ENCODE measurements around the gene DVL2. TPM values are rescaled to one million over a fixed set of nuclear protein-coding genes. Genes with fewer than 3 reads are reported as not detected.
A peak's percentile ranks its signal among the peaks of the same experiment; 100 is the strongest.

DVL2 gene
- total and polyA plus RNA-seq, 4 donors, result 3.4 to 24.5 (median 11.3) TPM

DNA sequence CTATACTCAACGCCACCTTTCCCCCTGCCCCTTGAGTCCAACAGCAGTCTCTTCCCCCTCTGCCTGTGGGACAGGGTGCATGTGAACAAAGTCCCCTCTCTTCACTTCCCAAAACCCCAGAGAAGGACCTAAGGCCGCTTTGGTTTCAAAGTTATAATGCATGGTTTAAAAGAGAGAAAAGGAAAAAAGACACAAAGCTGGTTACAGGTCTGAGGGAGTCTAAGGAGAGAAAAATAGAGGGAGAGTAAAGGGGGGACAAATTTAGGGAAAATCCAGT is 9.1 kb upstream of the DVL2 start:
- peaks cover 3 to 32% (median 20%) of the 10 kb centered on the region in 4 donors for H3K36me3 ChIP-seq (ENCODE audit: control insufficient read depth in 4 of 4, insufficient read depth in 3 of 4, low read depth in 1 of 4, low read length in 3 of 4)

DNA sequence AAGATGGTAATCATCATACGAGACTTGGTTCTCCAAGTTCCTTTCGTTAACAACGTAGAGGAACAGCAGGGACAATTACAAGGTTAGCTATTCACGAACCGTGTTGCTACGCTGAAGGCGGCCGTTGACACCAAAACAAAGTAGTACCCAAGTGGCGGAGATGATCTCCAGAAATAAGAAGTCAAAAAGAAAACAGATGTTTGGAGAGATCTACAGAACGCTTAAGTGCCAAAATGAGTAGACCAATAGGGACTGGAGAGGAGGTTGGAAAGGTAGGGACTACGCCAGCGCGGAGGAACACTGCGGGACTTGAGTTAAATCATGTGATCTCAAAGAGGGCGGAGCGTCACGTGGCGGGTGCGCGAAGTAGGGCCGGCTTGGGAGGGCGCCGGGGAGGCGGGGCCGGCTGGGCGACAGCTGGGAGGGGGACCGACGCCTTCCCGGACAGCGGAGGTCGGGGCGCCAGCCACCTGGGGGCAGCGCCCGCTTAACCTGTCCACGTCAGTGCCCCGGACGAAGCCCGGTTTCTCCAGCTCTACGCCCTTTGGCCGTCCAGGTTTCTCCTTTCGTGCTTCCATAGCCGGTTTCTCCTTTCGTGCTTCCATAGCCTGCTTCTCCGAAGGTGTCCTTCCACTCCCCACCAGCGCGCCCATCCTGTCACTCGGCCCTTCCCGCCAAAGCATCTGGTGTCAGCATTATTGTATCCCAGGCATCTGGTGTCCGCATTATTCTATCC is 8.6 kb upstream of the DVL2 start:
- Histone ChIP-seq H3K27me3 (ENCODE audit: control insufficient read depth in 4 of 4, insufficient read depth in 4 of 4, low read length in 3 of 4) (no peaks in the 10 kb centered on the region), H3K9ac (ENCODE audit: low read depth in 1 of 2, low read length in 2 of 2) (peak overlapping the region; percentile 90), H3K27ac (ENCODE audit: low read depth in 1 of 2, low read length in 2 of 2) (peak overlapping the region; percentile 98 to 99), H3K4me1 (ENCODE audit: control insufficient read depth in 4 of 4, insufficient read depth in 4 of 4, low read length in 3 of 4) (peaks cover 2 to 31% (median 25%) of the 10 kb centered on the region in 4 donors), H3K4me3 (ENCODE audit: low read depth in 1 of 3, low read length in 3 of 3) (peak overlapping the region; percentile 74 to 91 (median 86)), H3K36me3 (ENCODE audit: control insufficient read depth in 4 of 4, insufficient read depth in 3 of 4, low read depth in 1 of 4, low read length in 3 of 4) (peaks cover 3 to 32% (median 20%) of the 10 kb centered on the region in 4 donors), H3K9me3 (ENCODE audit: control insufficient read depth in 4 of 4, low read length in 3 of 4) (no peaks in the 10 kb centered on the region)
- DNase-seq (ENCODE audit: low spot score), result peak; percentile 95
- 1% methylated on average over 49 of the region's 49 CpGs for WGBS
- TF ChIP-seq HNF4G (IDR thresholded peaks at IDR 0.05), result no peak
- no peak for TF ChIP-seq FOXA1 (IDR thresholded peaks at IDR 0.05)
- no peak for TF ChIP-seq JUND (IDR thresholded peaks at IDR 0.05)
- TF ChIP-seq FOXA2 (IDR thresholded peaks at IDR 0.05), result no peak
- TF ChIP-seq, protein P1, sequence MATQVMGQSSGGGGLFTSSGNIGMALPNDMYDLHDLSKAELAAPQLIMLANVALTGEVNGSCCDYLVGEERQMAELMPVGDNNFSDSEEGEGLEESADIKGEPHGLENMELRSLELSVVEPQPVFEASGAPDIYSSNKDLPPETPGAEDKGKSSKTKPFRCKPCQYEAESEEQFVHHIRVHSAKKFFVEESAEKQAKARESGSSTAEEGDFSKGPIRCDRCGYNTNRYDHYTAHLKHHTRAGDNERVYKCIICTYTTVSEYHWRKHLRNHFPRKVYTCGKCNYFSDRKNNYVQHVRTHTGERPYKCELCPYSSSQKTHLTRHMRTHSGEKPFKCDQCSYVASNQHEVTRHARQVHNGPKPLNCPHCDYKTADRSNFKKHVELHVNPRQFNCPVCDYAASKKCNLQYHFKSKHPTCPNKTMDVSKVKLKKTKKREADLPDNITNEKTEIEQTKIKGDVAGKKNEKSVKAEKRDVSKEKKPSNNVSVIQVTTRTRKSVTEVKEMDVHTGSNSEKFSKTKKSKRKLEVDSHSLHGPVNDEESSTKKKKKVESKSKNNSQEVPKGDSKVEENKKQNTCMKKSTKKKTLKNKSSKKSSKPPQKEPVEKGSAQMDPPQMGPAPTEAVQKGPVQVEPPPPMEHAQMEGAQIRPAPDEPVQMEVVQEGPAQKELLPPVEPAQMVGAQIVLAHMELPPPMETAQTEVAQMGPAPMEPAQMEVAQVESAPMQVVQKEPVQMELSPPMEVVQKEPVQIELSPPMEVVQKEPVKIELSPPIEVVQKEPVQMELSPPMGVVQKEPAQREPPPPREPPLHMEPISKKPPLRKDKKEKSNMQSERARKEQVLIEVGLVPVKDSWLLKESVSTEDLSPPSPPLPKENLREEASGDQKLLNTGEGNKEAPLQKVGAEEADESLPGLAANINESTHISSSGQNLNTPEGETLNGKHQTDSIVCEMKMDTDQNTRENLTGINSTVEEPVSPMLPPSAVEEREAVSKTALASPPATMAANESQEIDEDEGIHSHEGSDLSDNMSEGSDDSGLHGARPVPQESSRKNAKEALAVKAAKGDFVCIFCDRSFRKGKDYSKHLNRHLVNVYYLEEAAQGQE (IDR thresholded peaks at IDR 0.05), result peak; percentile 57
- TF ChIP-seq YY1 (IDR thresholded peaks at IDR 0.05), result peak; percentile 80
- TF ChIP-seq RXRA (IDR thresholded peaks at IDR 0.05), result no peak
- TF ChIP-seq, protein P2, sequence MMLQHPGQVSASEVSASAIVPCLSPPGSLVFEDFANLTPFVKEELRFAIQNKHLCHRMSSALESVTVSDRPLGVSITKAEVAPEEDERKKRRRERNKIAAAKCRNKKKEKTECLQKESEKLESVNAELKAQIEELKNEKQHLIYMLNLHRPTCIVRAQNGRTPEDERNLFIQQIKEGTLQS (IDR thresholded peaks at IDR 0.05), result peak; percentile 38
- peak; percentile 17 for TF ChIP-seq NR2F2 (IDR thresholded peaks at IDR 0.05)
- peak in 1 of 2 donors; percentile 34 for TF ChIP-seq RAD21 (IDR thresholded peaks at IDR 0.05)
- peak; percentile 17 to 75 for TF ChIP-seq EGR1 (IDR thresholded peaks at IDR 0.05; ENCODE audit: low read depth in 2 of 2)
- TF ChIP-seq SP1 (IDR thresholded peaks at IDR 0.05), result peak; percentile 45

More for the DNA sequence above, 9.1 kb upstream of the DVL2 start:
- Histone ChIP-seq H3K4me3 (ENCODE audit: low read depth in 1 of 3, low read length in 3 of 3) (peak overlapping the region; percentile 52 to 91 (median 74)), H3K9me3 (ENCODE audit: control insufficient read depth in 4 of 4, low read length in 3 of 4) (no peaks in the 10 kb centered on the region), H3K4me1 (ENCODE audit: control insufficient read depth in 4 of 4, insufficient read depth in 4 of 4, low read length in 3 of 4) (peaks cover 2 to 31% (median 25%) of the 10 kb centered on the region in 4 donors), H3K27ac (ENCODE audit: low read depth in 1 of 2, low read length in 2 of 2) (peak overlapping the region; percentile 98 to 99), H3K27me3 (ENCODE audit: control insufficient read depth in 4 of 4, insufficient read depth in 4 of 4, low read length in 3 of 4) (no peaks in the 10 kb centered on the region), H3K9ac (ENCODE audit: low read depth in 1 of 2, low read length in 2 of 2) (peak overlapping the region; percentile 83 to 90)
- no peak for DNase-seq (ENCODE audit: low spot score)
- TF ChIP-seq, protein P3, sequence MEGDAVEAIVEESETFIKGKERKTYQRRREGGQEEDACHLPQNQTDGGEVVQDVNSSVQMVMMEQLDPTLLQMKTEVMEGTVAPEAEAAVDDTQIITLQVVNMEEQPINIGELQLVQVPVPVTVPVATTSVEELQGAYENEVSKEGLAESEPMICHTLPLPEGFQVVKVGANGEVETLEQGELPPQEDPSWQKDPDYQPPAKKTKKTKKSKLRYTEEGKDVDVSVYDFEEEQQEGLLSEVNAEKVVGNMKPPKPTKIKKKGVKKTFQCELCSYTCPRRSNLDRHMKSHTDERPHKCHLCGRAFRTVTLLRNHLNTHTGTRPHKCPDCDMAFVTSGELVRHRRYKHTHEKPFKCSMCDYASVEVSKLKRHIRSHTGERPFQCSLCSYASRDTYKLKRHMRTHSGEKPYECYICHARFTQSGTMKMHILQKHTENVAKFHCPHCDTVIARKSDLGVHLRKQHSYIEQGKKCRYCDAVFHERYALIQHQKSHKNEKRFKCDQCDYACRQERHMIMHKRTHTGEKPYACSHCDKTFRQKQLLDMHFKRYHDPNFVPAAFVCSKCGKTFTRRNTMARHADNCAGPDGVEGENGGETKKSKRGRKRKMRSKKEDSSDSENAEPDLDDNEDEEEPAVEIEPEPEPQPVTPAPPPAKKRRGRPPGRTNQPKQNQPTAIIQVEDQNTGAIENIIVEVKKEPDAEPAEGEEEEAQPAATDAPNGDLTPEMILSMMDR (IDR thresholded peaks at IDR 0.05; ENCODE audit: low read depth, low read length, missing input control), result no peak
- no peak for TF ChIP-seq FOXA2 (IDR thresholded peaks at IDR 0.05)
- TF ChIP-seq NR2F2 (IDR thresholded peaks at IDR 0.05), result no peak
- TF ChIP-seq SP1 (IDR thresholded peaks at IDR 0.05), result no peak
- no peak for TF ChIP-seq JUND (IDR thresholded peaks at IDR 0.05)
- TF ChIP-seq, protein P4, sequence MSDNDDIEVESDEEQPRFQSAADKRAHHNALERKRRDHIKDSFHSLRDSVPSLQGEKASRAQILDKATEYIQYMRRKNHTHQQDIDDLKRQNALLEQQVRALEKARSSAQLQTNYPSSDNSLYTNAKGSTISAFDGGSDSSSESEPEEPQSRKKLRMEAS (IDR thresholded peaks at IDR 0.05), result no peak
- TF ChIP-seq YY1 (IDR thresholded peaks at IDR 0.05), result no peak
- TF ChIP-seq HNF4G (IDR thresholded peaks at IDR 0.05), result no peak
- TF ChIP-seq HNF4A (conservative IDR thresholded peaks at IDR 0.05), result no peak
- no peak for TF ChIP-seq FOXA1 (IDR thresholded peaks at IDR 0.05)
- TF ChIP-seq, protein P1 (IDR thresholded peaks at IDR 0.05), result no peak
- TF ChIP-seq, protein P2 (IDR thresholded peaks at IDR 0.05), result no peak
- no peak for TF ChIP-seq RXRA (IDR thresholded peaks at IDR 0.05)
- no peak for TF ChIP-seq TAF1 (conservative IDR thresholded peaks at IDR 0.05)
- TF ChIP-seq GABPA (IDR thresholded peaks at IDR 0.05 in 1 of 2, conservative IDR thresholded peaks at IDR 0.05 in 1 of 2), result no peak
- WGBS, result 20% methylated on average over 2 of the region's 2 CpGs
